Measurements from ENCODE around the gene FTCD. TPM values are rescaled to one million over a fixed set of nuclear protein-coding genes. Genes with fewer than 3 reads are reported as not detected.

FTCD gene
- total RNA-seq, 1 donor from 2014 or later = 0.69 TPM

- no peak for ATAC-seq (ENCODE audit: low read depth)
- CTCF ChIA-PET = no interaction called here
Observed at GRCh38 chr21:46199436-46200373, 44.3 kb upstream of the FTCD start.

GRCh38 chr21:46196733-46197132, 41.4 kb upstream of the FTCD start:
- H3K27ac Mint-ChIP-seq = no peak overlapping the region
- CTCF ChIA-PET = no interaction called here
- no peak overlapping the region for H3K4me3 Mint-ChIP-seq
- no peak for ATAC-seq (ENCODE audit: low read depth)
- no peaks in the 10 kb centered on the region for H3K4me1 Mint-ChIP-seq
- no peaks in the 10 kb centered on the region for H3K9me3 Mint-ChIP-seq
- POLR2A ChIA-PET = no interaction called here
- DNase-seq = peak; percentile 7
- no peak for TF ChIP-seq CTCF (IDR thresholded peaks at IDR 0.05)
- peaks cover 75% of the 10 kb centered on the region for H3K36me3 Mint-ChIP-seq (ENCODE audit: low read depth)
- H3K27me3 Mint-ChIP-seq = no peaks in the 10 kb centered on the region
- intact Hi-C loops (cut with micrococcal nuclease) = no loop called here

More at GRCh38 chr21:46199436-46200373, 44.3 kb upstream of the FTCD start:
- TF ChIP-seq CTCF (IDR thresholded peaks at IDR 0.05) = no peak
- H3K4me3 Mint-ChIP-seq = no peak overlapping the region
- no peak overlapping the region for H3K27ac Mint-ChIP-seq
- no peaks in the 10 kb centered on the region for H3K4me1 Mint-ChIP-seq
- no peaks in the 10 kb centered on the region for H3K27me3 Mint-ChIP-seq
- POLR2A ChIA-PET = no interaction called here
- DNase-seq = no peak
- H3K36me3 Mint-ChIP-seq (ENCODE audit: low read depth) = peaks cover 81% of the 10 kb centered on the region
- intact Hi-C loops (cut with micrococcal nuclease) = no loop called here
- no peaks in the 10 kb centered on the region for H3K9me3 Mint-ChIP-seq

GRCh38 chr21:46195595-46196195, 40.3 kb upstream of the FTCD start:
- H3K4me1 Mint-ChIP-seq = no peaks in the 10 kb centered on the region
- H3K27me3 Mint-ChIP-seq = no peaks in the 10 kb centered on the region
- peaks cover 80% of the 10 kb centered on the region for H3K36me3 Mint-ChIP-seq (ENCODE audit: low read depth)
- H3K4me3 Mint-ChIP-seq = no peak overlapping the region
- DNase-seq = no peak
- H3K27ac Mint-ChIP-seq = no peak overlapping the region
- no peak for TF ChIP-seq CTCF (IDR thresholded peaks at IDR 0.05)
- ATAC-seq (ENCODE audit: low read depth) = no peak
- no peaks in the 10 kb centered on the region for H3K9me3 Mint-ChIP-seq
- POLR2A ChIA-PET = no interaction called here
- CTCF ChIA-PET = no interaction called here
- intact Hi-C loops (cut with micrococcal nuclease) = no loop called here

- DNase-seq (no peak), ATAC-seq (ENCODE audit: low read depth) (no peak)
- POLR2A ChIA-PET = no interaction called here
- H3K4me3 Mint-ChIP-seq = no peak overlapping the region
- no peak overlapping the region for H3K27ac Mint-ChIP-seq
- no peaks in the 10 kb centered on the region for H3K4me1 Mint-ChIP-seq
- H3K27me3 Mint-ChIP-seq = no peaks in the 10 kb centered on the region
- H3K9me3 Mint-ChIP-seq = no peaks in the 10 kb centered on the region
- peaks cover 71% of the 10 kb centered on the region for H3K36me3 Mint-ChIP-seq (ENCODE audit: low read depth)
- intact Hi-C loops (cut with micrococcal nuclease) = no loop called here
- no peak for TF ChIP-seq CTCF (IDR thresholded peaks at IDR 0.05)
- CTCF ChIA-PET = interaction anchor here (0.7 kb wide), 1 partner anchor 197 kb away, joined by 3 read pairs; no protein-coding TSS in a partner anchor
Observed at GRCh38 chr21:46194374-46195334, 39.3 kb upstream of the FTCD start.

Measured in activated B cell treated with CpG ODN at 0.5 μM for 24 hours (primary cell).